Measurements from ENCODE around the gene KRT6C.

KRT6C gene

DNA sequence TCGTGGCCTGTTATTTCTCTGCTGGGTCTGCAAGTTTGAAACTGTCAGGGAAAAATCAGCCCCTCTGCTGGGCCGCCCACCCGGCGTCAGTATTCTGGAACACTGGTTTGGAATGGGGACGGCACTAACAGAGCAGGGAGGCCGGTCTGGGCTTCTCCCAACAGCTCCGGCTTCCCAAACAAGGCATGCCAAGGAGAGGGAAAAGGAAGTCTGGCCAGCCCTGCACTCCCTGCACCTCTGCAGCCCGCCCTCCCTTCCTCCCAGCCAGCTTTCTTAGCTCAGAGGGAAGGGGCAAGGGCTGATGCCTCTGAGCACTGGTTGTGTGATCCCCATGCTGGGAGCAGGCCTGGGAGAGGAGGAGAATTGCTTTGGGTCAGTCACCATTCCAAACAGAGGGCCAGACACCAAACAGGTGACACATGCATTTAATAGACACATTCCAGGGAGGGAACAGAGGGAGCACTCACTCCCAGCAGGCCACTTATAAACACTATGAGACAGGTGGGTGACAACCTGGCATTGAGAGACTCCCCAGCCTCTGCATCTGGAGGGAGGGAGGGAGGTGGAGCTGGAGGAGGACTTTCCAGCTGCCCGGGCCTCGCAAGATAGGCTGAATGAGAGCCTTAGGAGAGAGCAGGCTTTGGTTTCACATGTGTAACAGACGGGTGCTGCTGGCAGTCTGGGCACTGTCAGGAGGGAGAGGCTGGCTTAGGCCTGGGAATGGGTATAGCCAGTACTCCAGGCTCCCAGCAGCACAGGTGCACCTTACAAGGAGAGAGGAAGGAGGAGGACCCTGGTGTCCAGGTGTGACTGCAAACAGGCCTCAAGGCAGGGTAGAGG is 49.7 kb downstream of the KRT6C start:
- H3K4me1 ChIP-seq (ENCODE audit: low read depth, poor library complexity, severe bottlenecking): no peaks in the 10 kb centered on the region
- H3K4me2 ChIP-seq: no peak overlapping the region
- no peaks in the 10 kb centered on the region for H4K20me1 ChIP-seq (ENCODE audit: insufficient read depth)
- H3K9ac ChIP-seq: no peak overlapping the region
- H3K36me3 ChIP-seq (ENCODE audit: insufficient read depth): no peaks in the 10 kb centered on the region
- no peak overlapping the region for H2AFZ ChIP-seq (ENCODE audit: low read depth)
- TF ChIP-seq, protein P1, sequence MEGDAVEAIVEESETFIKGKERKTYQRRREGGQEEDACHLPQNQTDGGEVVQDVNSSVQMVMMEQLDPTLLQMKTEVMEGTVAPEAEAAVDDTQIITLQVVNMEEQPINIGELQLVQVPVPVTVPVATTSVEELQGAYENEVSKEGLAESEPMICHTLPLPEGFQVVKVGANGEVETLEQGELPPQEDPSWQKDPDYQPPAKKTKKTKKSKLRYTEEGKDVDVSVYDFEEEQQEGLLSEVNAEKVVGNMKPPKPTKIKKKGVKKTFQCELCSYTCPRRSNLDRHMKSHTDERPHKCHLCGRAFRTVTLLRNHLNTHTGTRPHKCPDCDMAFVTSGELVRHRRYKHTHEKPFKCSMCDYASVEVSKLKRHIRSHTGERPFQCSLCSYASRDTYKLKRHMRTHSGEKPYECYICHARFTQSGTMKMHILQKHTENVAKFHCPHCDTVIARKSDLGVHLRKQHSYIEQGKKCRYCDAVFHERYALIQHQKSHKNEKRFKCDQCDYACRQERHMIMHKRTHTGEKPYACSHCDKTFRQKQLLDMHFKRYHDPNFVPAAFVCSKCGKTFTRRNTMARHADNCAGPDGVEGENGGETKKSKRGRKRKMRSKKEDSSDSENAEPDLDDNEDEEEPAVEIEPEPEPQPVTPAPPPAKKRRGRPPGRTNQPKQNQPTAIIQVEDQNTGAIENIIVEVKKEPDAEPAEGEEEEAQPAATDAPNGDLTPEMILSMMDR (conservative IDR thresholded peaks at IDR 0.05; ENCODE audit: low read depth, low read length): no peak
- no peak overlapping the region for H3K27ac ChIP-seq
- peaks cover 18% of the 10 kb centered on the region; the same call in 1 of the 2 replicates for H3K27me3 ChIP-seq (ENCODE audit: insufficient read depth, low read depth)
- H3K79me2 ChIP-seq (ENCODE audit: insufficient read depth, low read depth): no peaks in the 10 kb centered on the region
- no peak overlapping the region for H3K4me3 ChIP-seq (IDR thresholded peaks at IDR 0.05; ENCODE audit: insufficient read depth, low read depth, low read length)

DNA sequence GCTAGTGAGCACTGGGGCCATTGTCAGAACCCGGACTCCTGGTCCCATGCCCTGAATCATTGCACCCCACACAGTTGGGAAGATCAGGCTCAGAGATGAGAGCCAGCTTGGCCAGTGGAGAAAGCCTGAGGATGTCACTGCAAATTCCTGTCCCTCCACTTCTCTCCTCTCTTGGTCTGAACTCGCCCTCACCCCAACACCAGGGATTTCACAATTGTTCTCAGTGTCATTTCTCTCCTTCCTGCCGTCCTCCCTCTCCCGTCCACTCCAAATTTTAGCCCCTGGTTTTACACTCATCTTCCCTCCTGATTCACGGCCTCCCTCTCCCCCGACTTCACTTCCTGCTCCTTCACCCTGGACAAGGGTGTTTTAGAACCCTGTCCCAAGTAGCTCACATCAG is 50.6 kb downstream of the KRT6C start:
- H3K4me2 ChIP-seq: no peak overlapping the region
- H3K4me3 ChIP-seq (IDR thresholded peaks at IDR 0.05; ENCODE audit: insufficient read depth, low read depth, low read length): no peak overlapping the region
- H3K27me3 ChIP-seq (ENCODE audit: insufficient read depth, low read depth): peaks cover 18% of the 10 kb centered on the region; the same call in 1 of the 2 replicates
- H3K27ac ChIP-seq: no peak overlapping the region
- no peak overlapping the region for H2AFZ ChIP-seq (ENCODE audit: low read depth)
- no peaks in the 10 kb centered on the region for H3K4me1 ChIP-seq (ENCODE audit: low read depth, poor library complexity, severe bottlenecking)
- TF ChIP-seq, protein P1 (conservative IDR thresholded peaks at IDR 0.05; ENCODE audit: low read depth, low read length): no peak
- H3K36me3 ChIP-seq (ENCODE audit: insufficient read depth): no peaks in the 10 kb centered on the region
- H3K9ac ChIP-seq: no peak overlapping the region
- no peaks in the 10 kb centered on the region for H3K79me2 ChIP-seq (ENCODE audit: insufficient read depth, low read depth)
- no peaks in the 10 kb centered on the region for H4K20me1 ChIP-seq (ENCODE audit: insufficient read depth)

DNA sequence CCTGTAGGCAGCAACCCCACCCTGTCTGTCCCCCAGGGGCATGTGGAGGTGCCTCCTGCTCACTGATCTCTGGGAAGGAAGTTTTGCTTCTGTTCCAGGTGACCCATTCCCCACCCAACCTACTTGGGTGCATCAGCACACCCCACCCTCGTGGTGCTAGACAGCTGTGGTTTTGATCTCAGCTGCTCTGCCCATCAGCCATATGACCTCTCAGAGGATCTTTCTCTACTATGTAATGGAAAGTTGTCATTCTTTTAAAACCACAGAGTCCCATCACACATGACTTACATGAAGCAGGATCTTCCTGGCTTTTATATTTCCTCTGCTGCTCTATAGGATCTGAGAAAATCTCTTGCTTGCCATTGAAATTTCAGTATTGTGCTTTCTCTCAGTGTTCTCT is 53.9 kb downstream of the KRT6C start:
- Histone ChIP-seq H3K36me3 (ENCODE audit: insufficient read depth) (no peaks in the 10 kb centered on the region), H3K4me3 (IDR thresholded peaks at IDR 0.05; ENCODE audit: insufficient read depth, low read depth, low read length) (no peak overlapping the region), H3K4me1 (ENCODE audit: low read depth, poor library complexity, severe bottlenecking) (no peaks in the 10 kb centered on the region), H4K20me1 (ENCODE audit: insufficient read depth) (no peaks in the 10 kb centered on the region), H3K9ac (no peak overlapping the region), H3K4me2 (no peak overlapping the region), H3K79me2 (ENCODE audit: insufficient read depth, low read depth) (no peaks in the 10 kb centered on the region), H3K27ac (no peak overlapping the region), H2AFZ (ENCODE audit: low read depth) (no peak overlapping the region), H3K27me3 (ENCODE audit: insufficient read depth, low read depth) (no peaks in the 10 kb centered on the region; the same call in 1 of the 2 replicates)
- TF ChIP-seq, protein P1 (conservative IDR thresholded peaks at IDR 0.05; ENCODE audit: low read depth, low read length): no peak

DNA sequence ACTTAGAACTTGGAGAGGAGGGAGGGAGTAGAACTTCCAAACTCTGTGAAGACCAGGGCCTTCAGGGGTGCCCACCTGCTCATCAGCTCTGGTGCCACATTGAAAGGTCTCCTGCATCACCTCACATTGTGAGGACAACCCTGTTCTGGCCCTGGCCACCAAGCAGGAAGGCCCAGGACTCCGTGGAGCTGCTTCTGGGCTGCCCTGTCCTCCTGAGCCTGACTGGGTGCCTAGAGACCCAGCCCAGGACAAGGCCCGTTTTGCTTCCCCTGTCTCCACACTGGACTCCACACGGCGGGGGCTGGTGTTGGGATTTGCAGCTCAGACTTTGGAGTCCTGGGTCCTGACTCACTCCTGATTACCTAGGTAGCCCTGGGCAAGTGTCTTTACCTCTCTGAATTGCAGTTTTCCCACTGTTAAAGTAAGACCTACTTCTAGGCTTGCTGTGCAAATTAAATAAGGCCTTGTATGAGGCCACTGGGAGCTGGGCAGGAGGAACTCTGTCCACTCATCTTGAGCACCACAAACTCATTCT is 55.0 kb downstream of the KRT6C start:
- Histone ChIP-seq H2AFZ (ENCODE audit: low read depth) (no peak overlapping the region), H3K4me3 (IDR thresholded peaks at IDR 0.05; ENCODE audit: insufficient read depth, low read depth, low read length) (no peak overlapping the region), H4K20me1 (ENCODE audit: insufficient read depth) (no peaks in the 10 kb centered on the region), H3K79me2 (ENCODE audit: insufficient read depth, low read depth) (no peaks in the 10 kb centered on the region), H3K9ac (no peak overlapping the region), H3K36me3 (ENCODE audit: insufficient read depth) (no peaks in the 10 kb centered on the region), H3K4me2 (no peak overlapping the region), H3K27ac (no peak overlapping the region), H3K27me3 (ENCODE audit: insufficient read depth, low read depth) (no peaks in the 10 kb centered on the region; the same call in 1 of the 2 replicates), H3K4me1 (ENCODE audit: low read depth, poor library complexity, severe bottlenecking) (no peaks in the 10 kb centered on the region)
- TF ChIP-seq, protein P1 (conservative IDR thresholded peaks at IDR 0.05; ENCODE audit: low read depth, low read length): no peak

Data from KMS-11 (cell line).